ENCODE data around the gene TINAG.

- TF ChIP-seq CTCF (IDR thresholded peaks at IDR 0.05) (no peak), POLR2A (IDR thresholded peaks at IDR 0.05) (no peak)
Observed at GRCh38 chr6:54335871-54336270, 27.6 kb downstream of the TINAG start.

All from adrenal gland (tissue), 5 donors.